Smooth muscle cell (in vitro differentiated cells): ENCODE measurements around the gene TRAFD1. TPM values are rescaled to one million over a fixed set of nuclear protein-coding genes. Genes with fewer than 3 reads are reported as not detected.

Experiments
- DNase-seq: peaks from one replicate; lab custom pipeline; 2025; ENCODE audit not compliant: unreplicated experiment; lab: John Stamatoyannopoulos, UW
- H2AFZ ChIP-seq: fragments of 200-600 bp; sonication (generic); 2 replicates; pipeline ENCODE4 v1.6.0; 2016; ENCODE audit warnings: antibody characterized with exemption, low read depth, mild to moderate bottlenecking
- H3F3A ChIP-seq: fragments of 200-600 bp; sonication (generic); 2 replicates; pipeline ENCODE4 v1.6.0; 2017; ENCODE audit warnings: antibody characterized with exemption, low read depth
- H3K27ac ChIP-seq: fragments of 200-600 bp; sonication (generic); 2 replicates; pipeline ENCODE4 v1.5.1; 2016; ENCODE audit warnings: low read depth, mild to moderate bottlenecking
- H3K27me3 ChIP-seq: fragments of 200-600 bp; sonication (generic); 2 replicates; pipeline ENCODE4 v1.6.1; 2016; ENCODE audit warnings: low read depth, mild to moderate bottlenecking
- H3K36me3 ChIP-seq: fragments of 200-600 bp; sonication (generic); 2 replicates; pipeline ENCODE4 v1.5.1; 2016; ENCODE audit warnings: low read depth
- H3K4me1 ChIP-seq: fragments of 200-600 bp; sonication (generic); 2 replicates; pipeline ENCODE4 v1.5.1; 2016; ENCODE audit warnings: low read depth
- H3K4me2 ChIP-seq: fragments of 200-600 bp; sonication (generic); 2 replicates; pipeline ENCODE4 v1.6.0; 2016; ENCODE audit warnings: mild to moderate bottlenecking
- H3K4me3 ChIP-seq: fragments of 200-600 bp; sonication (generic); 2 replicates; pipeline ENCODE4 v1.5.1; 2016; ENCODE audit warnings: mild to moderate bottlenecking
- H3K79me2 ChIP-seq: fragments of 200-600 bp; sonication (generic); 2 replicates; pipeline ENCODE4 v1.6.0; 2016; ENCODE audit warnings: low read depth, mild to moderate bottlenecking
- H3K9ac ChIP-seq: fragments of 200-600 bp; sonication (generic); 2 replicates; pipeline ENCODE4 v1.6.0; 2016; ENCODE audit warnings: low read depth
- H3K9me3 ChIP-seq: fragments of 200-600 bp; sonication (generic); replicated peaks from 2 replicates; pipeline ENCODE4 v1.5.1; 2016; ENCODE audit warnings: low read depth
- H4K20me1 ChIP-seq: fragments of 200-600 bp; sonication (generic); 2 replicates; pipeline ENCODE4 v1.6.0; 2016; ENCODE audit warnings: low read depth
- WGBS: methylation state at CpG from one replicate; pipeline ENCODE4 v1.1.7; 2016; ENCODE audit warnings: low lambda C conversion rate; 5-methylcytosine and 5-hydroxymethylcytosine counted together
- polyA plus RNA-seq: library from polyadenylated mRNA; unstranded; fragments of >200 nt; fragmentation: Nextera tagmentation; extraction: Ambion mirVana; gene quantifications from 2 replicates; pipeline ENCODE4 v1.2.1, GENCODE V29; 2016
- total RNA-seq: library from RNA; depleted of rRNA; stranded (reverse); fragments of >200 nt; gene quantifications from 2 replicates; pipeline ENCODE4 v1.2.3, GENCODE V29; 2014
- TF ChIP-seq, protein P1 (sequence below): fragments of 200-600 bp; sonication (generic); IDR thresholded peaks from 2 replicates; pipeline ENCODE4 v1.5.1; 2017; ENCODE audit warnings: borderline replicate concordance, mild to moderate bottlenecking, antibody characterized with exemption; ENCODE audit not compliant: insufficient read depth, poor library complexity, severe bottlenecking

TRAFD1 gene
- total and polyA plus RNA-seq, 2 experiments from 2014 or later: 30.2 to 44.8 TPM

DNA sequence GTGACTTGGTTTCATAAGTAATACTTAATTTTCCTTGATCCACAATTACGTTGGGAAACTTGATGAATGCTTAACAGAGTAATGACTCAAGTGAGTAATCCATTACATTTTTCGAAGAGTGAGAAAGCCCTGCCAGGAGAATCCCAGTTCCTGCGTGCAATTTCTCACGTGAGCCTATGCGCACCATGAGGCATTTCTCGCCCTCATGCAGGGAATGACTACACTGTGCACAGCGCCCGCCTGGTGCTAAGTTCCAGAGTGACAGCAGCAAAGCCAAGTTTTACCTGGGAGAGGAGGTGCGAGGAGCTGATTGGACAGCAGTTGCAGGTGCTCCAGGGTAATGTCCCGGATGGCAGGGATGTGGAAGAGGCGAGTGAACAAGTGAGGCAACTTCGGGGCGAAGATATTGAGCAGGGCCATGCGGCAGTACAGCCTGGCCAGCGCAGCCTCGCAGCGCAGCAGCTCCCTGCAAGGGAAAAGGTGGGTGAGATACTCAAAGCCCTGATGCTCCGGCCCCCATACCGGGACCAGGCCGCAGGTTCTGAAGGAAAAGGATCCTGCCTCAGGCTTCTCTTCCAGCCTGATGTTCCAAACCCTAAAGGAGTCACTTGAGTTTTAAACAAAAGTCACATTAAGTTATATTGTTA is 69.4 kb downstream of the TRAFD1 start:
- H3K27ac ChIP-seq: no peak overlapping the region
- TF ChIP-seq, protein P1, sequence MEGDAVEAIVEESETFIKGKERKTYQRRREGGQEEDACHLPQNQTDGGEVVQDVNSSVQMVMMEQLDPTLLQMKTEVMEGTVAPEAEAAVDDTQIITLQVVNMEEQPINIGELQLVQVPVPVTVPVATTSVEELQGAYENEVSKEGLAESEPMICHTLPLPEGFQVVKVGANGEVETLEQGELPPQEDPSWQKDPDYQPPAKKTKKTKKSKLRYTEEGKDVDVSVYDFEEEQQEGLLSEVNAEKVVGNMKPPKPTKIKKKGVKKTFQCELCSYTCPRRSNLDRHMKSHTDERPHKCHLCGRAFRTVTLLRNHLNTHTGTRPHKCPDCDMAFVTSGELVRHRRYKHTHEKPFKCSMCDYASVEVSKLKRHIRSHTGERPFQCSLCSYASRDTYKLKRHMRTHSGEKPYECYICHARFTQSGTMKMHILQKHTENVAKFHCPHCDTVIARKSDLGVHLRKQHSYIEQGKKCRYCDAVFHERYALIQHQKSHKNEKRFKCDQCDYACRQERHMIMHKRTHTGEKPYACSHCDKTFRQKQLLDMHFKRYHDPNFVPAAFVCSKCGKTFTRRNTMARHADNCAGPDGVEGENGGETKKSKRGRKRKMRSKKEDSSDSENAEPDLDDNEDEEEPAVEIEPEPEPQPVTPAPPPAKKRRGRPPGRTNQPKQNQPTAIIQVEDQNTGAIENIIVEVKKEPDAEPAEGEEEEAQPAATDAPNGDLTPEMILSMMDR: no peak
- H3K27me3 ChIP-seq: no peaks in the 10 kb centered on the region
- H3F3A ChIP-seq: no peaks in the 10 kb centered on the region
- 96% methylated on average over 20 of the region's 20 CpGs for WGBS
- H2AFZ ChIP-seq: no peak overlapping the region
- no peaks in the 10 kb centered on the region for H3K79me2 ChIP-seq
- peaks cover 7% of the 10 kb centered on the region for H3K4me1 ChIP-seq
- no peaks in the 10 kb centered on the region for H3K9me3 ChIP-seq
- H3K9ac ChIP-seq: no peak overlapping the region
- DNase-seq: no peak
- no peak overlapping the region for H3K4me2 ChIP-seq
- H3K4me3 ChIP-seq: no peak overlapping the region
- no peaks in the 10 kb centered on the region for H3K36me3 ChIP-seq
- no peaks in the 10 kb centered on the region for H4K20me1 ChIP-seq

DNA sequence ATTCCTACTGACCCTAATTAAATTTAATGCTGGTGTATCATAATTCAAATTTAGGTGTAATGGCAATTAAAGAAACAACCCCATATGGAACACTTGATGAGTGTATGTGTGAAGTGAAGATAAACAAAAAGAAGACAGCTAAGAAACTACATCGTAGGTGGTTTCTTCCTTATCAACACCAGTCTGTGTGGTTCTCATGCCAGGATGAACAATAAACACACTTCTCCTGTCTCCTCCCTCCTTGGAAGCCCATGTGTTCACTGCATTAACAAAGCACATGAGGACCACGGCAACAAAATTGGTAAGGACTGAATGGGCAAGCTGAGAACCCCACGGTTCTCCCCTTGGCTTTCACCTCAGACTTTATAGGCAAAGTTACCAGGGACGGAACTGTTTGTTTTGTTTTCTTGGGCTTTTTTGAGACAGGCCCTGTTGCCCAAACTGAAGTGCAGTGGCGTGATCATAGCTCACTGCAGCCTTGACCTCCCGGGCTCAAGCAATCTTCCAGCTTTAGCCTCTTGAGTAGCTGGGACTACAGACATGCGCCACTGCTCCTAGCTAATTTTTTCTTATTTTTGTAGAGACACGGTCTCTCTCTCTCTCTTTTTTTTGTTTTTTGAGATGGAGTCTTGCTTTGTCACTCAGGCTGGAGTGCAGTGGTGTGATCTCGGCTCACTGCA is 71.0 kb downstream of the TRAFD1 start:
- WGBS: 96% methylated on average over 9 of the region's 9 CpGs
- Histone ChIP-seq H3K36me3 (no peaks in the 10 kb centered on the region), H3K9me3 (no peaks in the 10 kb centered on the region), H3K27me3 (no peaks in the 10 kb centered on the region), H3K9ac (no peak overlapping the region), H3F3A (no peaks in the 10 kb centered on the region), H3K4me3 (no peak overlapping the region), H3K79me2 (no peaks in the 10 kb centered on the region), H3K4me2 (no peak overlapping the region), H2AFZ (no peak overlapping the region), H3K4me1 (peaks cover 6% of the 10 kb centered on the region), H4K20me1 (no peaks in the 10 kb centered on the region), H3K27ac (no peak overlapping the region)
- TF ChIP-seq, protein P1: no peak
- DNase-seq: no peak

DNA sequence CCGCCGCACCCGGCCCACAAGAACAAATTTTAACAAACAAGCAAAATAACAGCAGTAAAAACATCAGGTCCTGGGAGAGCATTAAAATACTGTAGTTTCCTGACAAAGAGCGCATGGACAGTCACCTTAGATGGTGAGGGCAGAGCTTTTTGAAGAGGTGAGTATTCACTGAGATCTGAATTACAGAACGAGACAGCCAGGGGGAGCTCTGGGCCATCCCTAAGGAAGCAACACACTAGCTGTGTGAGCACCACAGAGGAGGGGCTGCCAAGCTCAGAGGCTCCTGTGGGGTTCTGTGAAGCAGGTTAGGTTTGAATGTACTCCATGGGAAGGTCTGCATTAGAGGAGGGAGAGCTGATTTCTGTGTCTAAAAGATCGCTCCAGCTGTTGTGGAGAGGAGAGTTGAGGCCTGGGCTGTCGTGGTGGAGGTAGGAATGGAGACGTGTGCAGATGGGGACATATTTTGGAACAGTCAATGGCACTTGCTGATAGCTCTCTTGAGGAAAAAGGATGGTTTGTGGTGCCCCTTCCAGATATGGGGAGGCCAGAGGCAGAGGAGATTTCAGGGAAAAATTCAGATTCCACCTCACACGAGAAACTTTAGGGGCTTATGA is 72.9 kb downstream of the TRAFD1 start:
- no peaks in the 10 kb centered on the region for H3K4me1 ChIP-seq
- H3K4me2 ChIP-seq: no peak overlapping the region
- no peak overlapping the region for H3K27ac ChIP-seq
- 76% methylated on average over 9 of the region's 9 CpGs for WGBS
- H3K27me3 ChIP-seq: no peaks in the 10 kb centered on the region
- no peaks in the 10 kb centered on the region for H3K79me2 ChIP-seq
- H3F3A ChIP-seq: no peaks in the 10 kb centered on the region
- DNase-seq: no peak
- TF ChIP-seq, protein P1: peak; percentile 49
- no peak overlapping the region for H3K4me3 ChIP-seq
- no peaks in the 10 kb centered on the region for H4K20me1 ChIP-seq
- no peak overlapping the region for H3K9ac ChIP-seq
- H3K36me3 ChIP-seq: no peaks in the 10 kb centered on the region
- H3K9me3 ChIP-seq: no peaks in the 10 kb centered on the region
- no peak overlapping the region for H2AFZ ChIP-seq
